ENCODE measurements around the gene SERPINA5.
"Not testable (repeated sequence)": the region's sequence is repeated elsewhere in the genome, so short reads cannot be mapped to it uniquely, and the experiment has no call there.

The SERPINA5 gene

GRCh38 chr14:94623856-94624499, 42.8 kb downstream of the SERPINA5 start:
- no peak for DNase-seq (ENCODE audit: low spot score)

DNA sequence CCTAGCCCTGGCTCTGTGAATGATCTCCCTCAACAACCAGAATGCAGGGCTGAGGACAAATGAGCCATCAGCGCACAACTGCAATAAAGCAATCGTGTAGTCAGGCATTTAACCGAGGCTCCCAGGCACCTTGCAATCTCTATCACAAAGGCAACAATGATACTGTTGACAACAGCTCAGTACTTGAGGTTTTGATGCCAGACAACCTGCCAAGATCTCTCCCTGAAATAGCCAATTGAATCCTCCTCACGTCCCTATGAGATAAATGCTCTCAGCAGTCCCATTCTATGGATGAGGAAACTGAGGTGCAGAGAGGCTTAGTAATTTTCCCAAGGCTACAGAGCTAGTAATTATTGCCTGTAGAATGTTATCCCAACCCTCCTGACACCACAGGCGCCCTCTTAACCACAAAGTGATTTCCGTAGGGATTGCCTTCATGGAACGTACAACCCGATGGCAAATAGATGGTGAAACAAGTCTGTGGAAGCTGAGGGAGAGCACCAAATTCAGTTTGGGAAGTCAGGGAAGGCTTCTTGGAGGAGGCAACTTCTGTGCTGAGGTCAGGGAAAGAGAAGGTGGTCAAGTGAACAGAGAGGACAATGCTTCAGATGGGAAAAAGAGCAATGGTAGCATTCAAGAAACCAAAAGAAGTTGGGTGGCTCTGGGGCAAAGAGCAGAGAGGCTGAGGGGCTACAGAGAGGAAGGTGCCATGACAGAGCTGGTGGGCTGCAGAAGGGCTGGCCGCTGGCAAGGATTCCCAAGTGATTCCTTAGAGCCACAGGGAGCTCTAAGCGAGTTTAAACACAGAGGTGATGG, 43.5 kb downstream of the SERPINA5 start:
- DNase-seq (ENCODE audit: low spot score): no peak

- no peak for DNase-seq (ENCODE audit: low spot score)
Observed at GRCh38 chr14:94625353-94625635, 44.1 kb downstream of the SERPINA5 start.

DNA sequence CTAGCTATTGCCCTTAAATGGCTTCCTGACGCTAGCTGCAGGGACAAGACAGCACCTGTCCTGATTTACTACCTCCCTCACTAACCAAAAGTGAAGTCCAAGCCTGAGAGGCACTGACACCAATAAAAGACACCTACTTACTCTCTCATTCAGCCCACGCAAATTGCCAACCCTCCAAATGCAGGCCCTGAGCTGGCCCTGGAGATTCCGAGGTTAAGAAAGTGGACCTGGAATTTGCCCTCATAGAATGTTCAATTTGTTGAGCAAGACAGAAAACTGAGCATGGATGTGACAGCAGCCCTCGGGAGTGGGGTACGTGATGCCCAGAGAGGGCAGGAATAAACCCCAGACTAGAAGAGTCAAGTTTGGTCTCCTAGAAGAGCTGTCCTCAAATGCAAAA, 47.4 kb downstream of the SERPINA5 start:
- no peak for DNase-seq (ENCODE audit: low spot score)

DNA sequence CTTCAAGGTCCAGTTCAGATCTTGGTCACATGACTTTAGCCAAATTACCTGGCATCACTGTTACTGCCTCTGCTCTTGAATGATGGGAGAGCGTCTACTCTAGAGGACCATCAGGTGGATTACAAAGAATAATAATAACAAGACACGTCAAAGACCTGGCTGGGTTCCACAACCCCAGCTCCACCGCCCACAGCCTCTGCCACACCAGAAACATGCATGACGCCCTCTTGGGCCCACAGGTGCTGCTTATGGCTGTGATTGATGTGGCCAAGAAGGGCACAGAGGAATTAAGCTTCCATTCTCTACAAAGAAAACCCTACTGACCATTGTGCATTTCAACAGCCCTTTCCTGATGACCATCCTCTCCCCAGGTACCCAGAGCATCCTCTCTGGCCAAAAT, 49.2 kb downstream of the SERPINA5 start:
- DNase-seq (ENCODE audit: low spot score): no peak

GRCh38 chr14:94631050-94631449, 49.8 kb downstream of the SERPINA5 start:
- no peak for DNase-seq (ENCODE audit: low spot score)

GRCh38 chr14:94631536-94632304, 50.5 kb downstream of the SERPINA5 start:
- DNase-seq (ENCODE audit: low spot score): no peak

GRCh38 chr14:94632305-94632590, 51.0 kb downstream of the SERPINA5 start:
- no peak for DNase-seq (ENCODE audit: low spot score)

DNA sequence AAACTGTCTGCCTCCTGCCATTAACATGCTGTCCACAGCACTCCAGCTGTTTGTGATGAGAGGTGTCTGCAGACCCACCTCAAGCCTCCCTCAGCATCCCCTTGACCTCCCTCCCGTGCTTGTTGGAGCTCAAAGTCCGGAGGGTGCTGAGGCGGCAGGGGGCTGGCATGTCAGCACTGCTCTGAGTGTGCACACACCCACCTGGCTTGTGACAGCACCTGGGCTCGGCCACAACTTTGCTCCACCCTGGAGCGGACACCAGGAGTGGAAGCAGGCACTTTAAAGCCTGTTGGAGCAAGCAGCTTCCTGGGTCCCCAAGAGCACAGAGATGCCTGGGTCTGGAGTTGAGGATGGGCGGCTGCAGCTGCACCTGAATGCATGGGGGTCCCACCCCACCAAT, 51.9 kb downstream of the SERPINA5 start:
- no peak for DNase-seq (ENCODE audit: low spot score)

DNA sequence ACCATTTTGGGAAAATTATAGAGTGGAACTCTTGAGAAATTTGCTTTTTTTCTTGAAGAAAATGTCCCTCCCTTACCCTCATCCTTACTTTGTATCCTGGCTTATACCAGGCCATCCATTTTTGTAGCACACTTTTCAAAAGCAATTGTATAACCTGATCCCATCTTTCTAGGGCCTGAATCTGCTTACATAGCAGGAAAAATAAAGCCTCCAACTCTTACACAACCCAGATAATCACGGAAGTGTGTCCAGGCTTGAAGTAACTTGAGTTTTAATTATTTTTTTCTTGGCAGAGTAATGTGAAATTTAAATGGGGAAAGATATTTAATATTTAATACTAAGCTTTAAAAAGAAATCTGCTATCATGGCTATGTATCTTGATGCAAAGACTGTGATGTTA, 53.9 kb downstream of the SERPINA5 start:
- DNase-seq (ENCODE audit: low spot score): no peak

GRCh38 chr14:94636744-94637412, 55.7 kb downstream of the SERPINA5 start:
- DNase-seq (ENCODE audit: low spot score): no peak

DNA sequence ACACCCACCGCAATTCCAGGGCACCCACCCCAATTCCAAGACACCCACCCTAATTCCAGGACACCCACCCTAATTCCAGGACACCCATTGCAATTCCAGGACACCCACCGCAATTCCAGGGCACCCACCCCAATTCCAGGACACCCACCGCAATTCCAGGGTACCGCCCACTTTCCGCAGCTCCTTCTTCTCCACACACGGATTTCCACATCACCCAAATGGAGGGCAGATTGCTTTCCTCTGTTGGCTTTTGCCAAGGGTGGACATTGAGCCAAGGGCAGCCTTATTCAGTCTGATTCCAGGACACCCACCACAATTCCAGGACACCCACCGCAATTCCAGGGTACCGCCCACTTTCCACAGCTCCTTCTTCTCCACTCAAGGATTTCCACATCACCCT, 56.6 kb downstream of the SERPINA5 start:
- not testable (repeated sequence) for DNase-seq (ENCODE audit: low spot score)

DNA sequence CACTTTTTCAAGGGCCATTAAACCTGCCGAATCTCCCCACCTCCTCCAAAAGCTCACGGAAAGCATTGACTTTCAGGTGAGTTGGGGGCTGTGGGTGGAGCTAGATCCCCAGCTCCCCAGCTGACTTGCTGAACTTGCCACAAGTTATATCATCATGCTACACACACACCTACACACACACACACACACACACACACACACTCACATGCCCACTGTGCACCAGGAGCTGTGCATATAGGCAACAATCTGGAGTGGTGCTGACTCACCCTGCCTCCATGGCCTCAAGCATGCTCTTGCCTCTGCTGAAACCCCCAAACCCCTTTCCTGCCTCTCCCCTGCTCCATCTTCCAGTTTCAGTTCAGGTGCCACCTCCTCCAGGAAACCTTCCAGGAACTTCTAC, 57.1 kb downstream of the SERPINA5 start:
- no peak for DNase-seq (ENCODE audit: low spot score)

- no peak for DNase-seq (ENCODE audit: low spot score)
Observed at GRCh38 chr14:94638961-94639817, 58.0 kb downstream of the SERPINA5 start.

GRCh38 chr14:94640721-94641631, 59.8 kb downstream of the SERPINA5 start:
- no peak for DNase-seq (ENCODE audit: low spot score)

DNA sequence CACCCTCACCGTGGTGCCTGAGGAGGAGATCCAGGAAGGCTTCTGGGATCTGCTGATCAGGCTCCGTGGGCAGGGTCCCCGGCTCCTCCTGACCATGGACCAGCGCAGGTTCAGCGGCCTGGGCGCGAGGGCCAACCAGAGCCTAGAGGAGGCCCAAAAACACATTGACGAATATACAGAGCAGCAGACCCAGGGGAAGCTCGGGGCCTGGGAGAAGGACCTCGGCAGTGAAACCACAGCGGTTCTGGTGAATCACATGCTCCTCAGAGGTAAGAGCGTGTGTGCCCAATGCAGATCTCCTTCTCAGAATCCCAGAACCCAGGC, 60.4 kb downstream of the SERPINA5 start:
- no peak for DNase-seq (ENCODE audit: low spot score)
